HCT116 (cell line): ENCODE results near the gene TEX26. TPM values are rescaled to one million over a fixed set of nuclear protein-coding genes. Genes with fewer than 3 reads are reported as not detected.
A peak's percentile ranks its signal among the peaks of the same experiment; 100 is the strongest.

Experiments
- ATAC-seq: fragments of 200-7000 bp; cut with Tn5 transposase; 2 replicates; pipeline ENCODE4 v1.9.1; 2020; ENCODE audit warnings: mild to moderate bottlenecking, moderate library complexity
- BruUV-seq: library from RNA; stranded (reverse); fragments of 400-500 nt; replicated peaks from 2 replicates; lab custom pipeline; 2021; lab: Mats Ljungman, UMichigan
- CTCF ChIA-PET: fragments of 300-600 bp; sonication (Branson Sonifier 250); formaldehyde crosslinking; loops from one replicate; lab custom pipeline; 2021; ENCODE audit warnings: antibody characterized with exemption; lab: Charles Lee
- POLR2A ChIA-PET: fragments of 300-600, 350-600 bp; sonication (Branson Sonifier 250); formaldehyde crosslinking; loops from one replicate; lab custom pipeline; 2021; ENCODE audit warnings: antibody characterized with exemption; lab: Charles Lee
- RAD21 ChIA-PET, 2 experiments: fragments of 300-600 bp; sonication (Branson Sonifier 250); formaldehyde crosslinking; loops; one replicate each; lab custom pipeline; 2023; ENCODE audit warnings: low total read pairs in 2 of 2; ENCODE audit not compliant: uncharacterized antibody in 2 of 2, unreplicated experiment in 2 of 2, low non-redundant PET in 1 of 2; lab: Charles Lee
- DNase-seq: peaks from one replicate; pipeline ENCODE4 v3.0.0-alpha.2; 2010; ENCODE audit warnings: low read depth, low spot score
- H2AFZ ChIP-seq: fragments of 200-600 bp; shearing (Covaris generic), sonication (generic); 2 replicates; pipeline ENCODE4 v1.6.1; 2017; ENCODE audit warnings: low read depth, mixed run types, mixed read lengths, antibody characterized with exemption, low read length; ENCODE audit not compliant: poor library complexity, severe bottlenecking
- H3K27ac ChIP-seq: 2 replicates; pipeline ENCODE4 v1.5.1; 2012; ENCODE audit warnings: low read depth, low read length
- H3K27me3 ChIP-seq: fragments of 200-600 bp; sonication (generic); 2 replicates; pipeline ENCODE4 v1.6.1; 2016; ENCODE audit warnings: mixed run types, low read length, mixed read lengths; ENCODE audit not compliant: insufficient read depth
- H3K36me3 ChIP-seq, 2 experiments: fragments of 200-500 bp in 1 of 2; fragments of 200-600 bp in 1 of 2; sonication (Bioruptor generic) in 1 of 2; sonication (generic) in 1 of 2; 2 replicates each; pipeline versions ENCODE4 v1.5.1 to v1.6.1; 2014 to 2016; ENCODE audit warnings: low read length in 2 of 2, inconsistent platforms in 1 of 2, mixed read lengths in 1 of 2, mixed run types in 1 of 2; ENCODE audit not compliant: insufficient read depth in 2 of 2, control insufficient read depth in 1 of 2
- H3K4me1 ChIP-seq, 2 experiments: fragments of 200-600 bp in 1 of 2; sonication (generic) in 1 of 2; 2 replicates each; pipeline versions ENCODE4 v1.5.1 to v1.6.1; 2012 to 2017; ENCODE audit warnings: low read length in 2 of 2, inconsistent platforms in 1 of 2, mild to moderate bottlenecking in 1 of 2, mixed read lengths in 1 of 2, mixed run types in 1 of 2, moderate library complexity in 1 of 2; ENCODE audit not compliant: insufficient read depth in 2 of 2, control insufficient read depth in 1 of 2
- H3K4me2 ChIP-seq: fragments of 200-600 bp; sonication (generic); 2 replicates; pipeline ENCODE4 v1.6.1; 2017; ENCODE audit warnings: mixed run types, low read length, mixed read lengths
- H3K4me3 ChIP-seq, 2 experiments: fragments of 200-600 bp in 1 of 2; sonication (generic) in 1 of 2; replicated peaks in 1 of 2; 2 replicates each; pipeline ENCODE4 v1.5.1; 2011 to 2016; ENCODE audit warnings: low read length in 2 of 2, control low read depth in 1 of 2, low read depth in 1 of 2, mild to moderate bottlenecking in 1 of 2, mixed read lengths in 1 of 2, mixed run types in 1 of 2
- H3K79me2 ChIP-seq: fragments of 200-600 bp; sonication (generic); 2 replicates; pipeline ENCODE4 v1.6.1; 2017; ENCODE audit warnings: mild to moderate bottlenecking, mixed run types, low read length, moderate library complexity, mixed read lengths; ENCODE audit not compliant: insufficient read depth
- H3K9ac ChIP-seq: fragments of 200-600 bp; sonication (generic); 2 replicates; pipeline ENCODE4 v1.6.1; 2016; ENCODE audit warnings: low read length, mixed read lengths
- H3K9me2 ChIP-seq: fragments of 200-600 bp; sonication (generic), shearing (Covaris generic); 2 replicates; pipeline ENCODE4 v1.6.1; 2017; ENCODE audit warnings: mixed run types, mild to moderate bottlenecking, moderate library complexity; ENCODE audit not compliant: insufficient read depth
- H3K9me3 ChIP-seq, 2 experiments: fragments of 200-500 bp in 1 of 2; fragments of 200-600 bp in 1 of 2; sonication (Bioruptor generic) in 1 of 2; sonication (generic) in 1 of 2; 2 replicates each; pipeline ENCODE4 v1.6.1; 2014 to 2017; ENCODE audit warnings: low read length in 2 of 2, mixed read lengths in 2 of 2, inconsistent platforms in 1 of 2, low read depth in 1 of 2, mild to moderate bottlenecking in 1 of 2, mixed run types in 1 of 2, moderate library complexity in 1 of 2; ENCODE audit not compliant: control insufficient read depth in 1 of 2, insufficient read depth in 1 of 2
- H4K20me1 ChIP-seq: fragments of 200-600 bp; sonication (generic), shearing (Covaris generic); 2 replicates; pipeline ENCODE4 v1.6.1; 2017; ENCODE audit warnings: mixed run types, mild to moderate bottlenecking, moderate library complexity; ENCODE audit not compliant: insufficient read depth
- ATF3 ChIP-seq: IDR thresholded peaks from 2 replicates; pipeline ENCODE4 v1.6.1; 2012
- CBX3 ChIP-seq: IDR thresholded peaks from 2 replicates; pipeline ENCODE4 v1.6.1; 2012; ENCODE audit warnings: low read depth
- CEBPB ChIP-seq: IDR thresholded peaks from 2 replicates; pipeline ENCODE4 v1.6.1; 2012; ENCODE audit warnings: low read depth
- CTCF ChIP-seq, 3 experiments: fragments of 200-600 bp in 1 of 3; sonication (generic) in 1 of 3; IDR thresholded peaks in 2 of 3; conservative IDR thresholded peaks in 1 of 3; 2 replicates each; pipeline ENCODE4 v1.5.1; 2012 to 2017; ENCODE audit warnings: low read depth in 2 of 3, low read length in 2 of 3, antibody characterized with exemption in 1 of 3, borderline replicate concordance in 1 of 3, control low read depth in 1 of 3, mild to moderate bottlenecking in 1 of 3, mixed read lengths in 1 of 3, mixed run types in 1 of 3, moderate library complexity in 1 of 3; ENCODE audit not compliant: insufficient read depth in 1 of 3
- EZH2 ChIP-seq: fragments of 200-600 bp; sonication (generic); IDR thresholded peaks from 2 replicates; pipeline ENCODE4 v1.6.1; 2017; ENCODE audit warnings: antibody characterized with exemption, mixed run types
- EZH2phosphoT487 ChIP-seq: fragments of 200-600 bp; IDR thresholded peaks from 2 replicates; pipeline ENCODE4 v1.6.1; 2018; ENCODE audit warnings: antibody characterized with exemption, borderline replicate concordance
- FOSL1 ChIP-seq: IDR thresholded peaks from 2 replicates; pipeline ENCODE4 v1.6.1; 2012; ENCODE audit warnings: low read depth
- JUND ChIP-seq: IDR thresholded peaks from 2 replicates; pipeline ENCODE4 v1.6.1; 2012
- MAX ChIP-seq: IDR thresholded peaks from 2 replicates; pipeline ENCODE4 v1.6.1; 2012
- POLR2A ChIP-seq: IDR thresholded peaks from 2 replicates; pipeline ENCODE4 v1.7.0; 2011; ENCODE audit warnings: borderline replicate concordance; ENCODE audit not compliant: insufficient read depth, insufficient read length; ENCODE audit errors: extremely low read depth
- POLR2AphosphoS5 ChIP-seq: IDR thresholded peaks from 2 replicates; pipeline ENCODE4 v1.6.1; 2011; ENCODE audit warnings: mild to moderate bottlenecking, low read depth, low read length, moderate library complexity
- RAD21 ChIP-seq: IDR thresholded peaks from 2 replicates; pipeline ENCODE4 v1.6.1; 2012; ENCODE audit warnings: low read depth, mild to moderate bottlenecking
- SIN3A ChIP-seq: IDR thresholded peaks from 2 replicates; pipeline ENCODE4 v1.6.1; 2012; ENCODE audit warnings: low read depth
- SP1 ChIP-seq: IDR thresholded peaks from 2 replicates; pipeline ENCODE4 v1.6.1; 2012; ENCODE audit warnings: low read depth
- SRF ChIP-seq: IDR thresholded peaks from 2 replicates; pipeline ENCODE4 v1.6.1; 2012; ENCODE audit warnings: low read depth
- YY1 ChIP-seq: IDR thresholded peaks from 2 replicates; pipeline ENCODE4 v1.6.1; 2011; ENCODE audit warnings: low read length, low read depth, moderate library complexity, mild to moderate bottlenecking; ENCODE audit not compliant: insufficient replicate concordance; ENCODE audit errors: extremely low read depth
- ZNF274 ChIP-seq: fragments of 200-500 bp; sonication (Bioruptor generic); IDR thresholded peaks from 2 replicates; pipeline ENCODE4 v1.6.1; 2014; ENCODE audit warnings: mild to moderate bottlenecking, low read depth, low read length, inconsistent platforms
- intact Hi-C: fragments of 100-400 bp; cut with micrococcal nuclease; formaldehyde crosslinking; loops from 2 replicates; pipeline ENCODE4 v1.10.0; 2022
- total RNA-seq: library from RNA; stranded (reverse); gene quantifications from one replicate; pipeline ENCODE4 v1.2.1, GENCODE V29; 2021; ENCODE audit not compliant: unreplicated experiment

TEX26 gene
- total RNA-seq, 1 experiment from 2014 or later, result not detected

GRCh38 chr13:30974350-30974749 is 41.9 kb downstream of the TEX26 start:
- H4K20me1 ChIP-seq, result no peaks in the 10 kb centered on the region
- BruUV-seq, result no TSS peak
- no peaks in the 10 kb centered on the region for H3K9me3 ChIP-seq
- DNase-seq (no peak), ATAC-seq (no peak)
- no peaks in the 10 kb centered on the region for H3K27me3 ChIP-seq
- H3K9me2 ChIP-seq, result no peaks in the 10 kb centered on the region
- no peaks in the 10 kb centered on the region for H3K36me3 ChIP-seq
- intact Hi-C loops, result no loop called here
- CTCF ChIA-PET, result no interaction called here
- no peaks in the 10 kb centered on the region for H3K79me2 ChIP-seq
- POLR2A ChIA-PET, result no interaction called here
- no peak overlapping the region for H3K4me2 ChIP-seq
- H3K27ac ChIP-seq, result no peak overlapping the region
- no peak overlapping the region for H3K9ac ChIP-seq
- H2AFZ ChIP-seq, result no peak overlapping the region
- peaks cover 22% of the 10 kb centered on the region in 2 experiments for H3K4me1 ChIP-seq
- H3K4me3 ChIP-seq, result no peak overlapping the region
- RAD21 ChIA-PET, result no interaction called here
- no peak for TF ChIP-seq YY1
- no peak for TF ChIP-seq ATF3
- TF ChIP-seq FOSL1, result no peak
- TF ChIP-seq MAX, result no peak
- TF ChIP-seq SIN3A, result no peak
- no peak for TF ChIP-seq EZH2phosphoT487
- no peak for TF ChIP-seq POLR2AphosphoS5
- TF ChIP-seq, all 23 proteins: peak for 0

GRCh38 chr13:30976025-30976424 is 43.6 kb downstream of the TEX26 start:
- intact Hi-C loops, result loop anchor here (5.0 kb wide), 1 partner anchor 71 kb away; no protein-coding TSS in a partner anchor
- no TSS peak for BruUV-seq
- H2AFZ ChIP-seq, result peak overlapping the region; percentile 17
- TF ChIP-seq SRF (no peak), ZNF274 (no peak), ATF3 (no peak), JUND (no peak), MAX (no peak), SP1 (no peak), CTCF (IDR thresholded peaks at IDR 0.05 in 2 of 3, conservative IDR thresholded peaks at IDR 0.05 in 1 of 3; ENCODE audit: borderline replicate concordance in 1 of 3, insufficient read depth in 1 of 3, low read depth in 2 of 3, low read length in 2 of 3) (no peak), FOSL1 (no peak), SIN3A (no peak), EZH2phosphoT487 (no peak), POLR2A (no peak), CEBPB (no peak), CBX3 (no peak), POLR2AphosphoS5 (no peak), EZH2 (no peak), RAD21 (no peak)

More at GRCh38 chr13:30976025-30976424, 43.6 kb downstream of the TEX26 start:
- Histone ChIP-seq H3K4me2 (no peak overlapping the region), H3K9me3 (no peaks in the 10 kb centered on the region), H3K79me2 (no peaks in the 10 kb centered on the region), H4K20me1 (no peaks in the 10 kb centered on the region), H3K9me2 (no peaks in the 10 kb centered on the region), H3K27ac (no peak overlapping the region), H3K4me1 (peaks cover 24 to 25% of the 10 kb centered on the region in 2 experiments), H3K36me3 (no peaks in the 10 kb centered on the region), H3K4me3 (no peak overlapping the region), H3K27me3 (no peaks in the 10 kb centered on the region), H3K9ac (no peak overlapping the region)
- ATAC-seq (no peak), DNase-seq (no peak)
- POLR2A ChIA-PET, result no interaction called here
- RAD21 ChIA-PET, result no interaction called here
- CTCF ChIA-PET, result no interaction called here
